DMS153 treated with DMSO at 0.1 percent for 48 hours (cell line): ENCODE measurements around the gene EFCAB11.

ENCODE experiments used
- DNase-seq: peaks from one replicate; lab custom pipeline; 2025; ENCODE audit not compliant: unreplicated experiment; lab: John Stamatoyannopoulos, UW

Gene EFCAB11

GRCh38 chr14:89954070-89955021, at the start of gene EFCAB11:
TSS of gene EFCAB11 (minus strand) at chr14:89954730. CDS start at chr14:89954660, 70 bp downstream.
- peak; percentile 99 for DNase-seq

- DNase-seq, result no peak
Observed at GRCh38 chr14:90003526-90004307, 49.2 kb upstream of the EFCAB11 start.

GRCh38 chr14:90000935-90001334, 46.4 kb upstream of the EFCAB11 start:
- DNase-seq, result no peak

GRCh38 chr14:89996963-89997362, 42.4 kb upstream of the EFCAB11 start:
- no peak for DNase-seq

GRCh38 chr14:89992273-89992672, 37.7 kb upstream of the EFCAB11 start:
- DNase-seq, result no peak

- no peak for DNase-seq
Observed at GRCh38 chr14:89990623-89991275, 36.2 kb upstream of the EFCAB11 start.

GRCh38 chr14:89990218-89990617, 35.7 kb upstream of the EFCAB11 start:
- DNase-seq, result no peak

GRCh38 chr14:89988787-89989186, 34.3 kb upstream of the EFCAB11 start:
- DNase-seq, result no peak

- DNase-seq, result no peak
Observed at GRCh38 chr14:89987161-89987475, 32.6 kb upstream of the EFCAB11 start.

GRCh38 chr14:89986462-89987160, 32.1 kb upstream of the EFCAB11 start:
- DNase-seq, result no peak

GRCh38 chr14:89983375-89983774, 28.8 kb upstream of the EFCAB11 start:
- DNase-seq, result no peak

- no peak for DNase-seq
Observed at GRCh38 chr14:89978656-89979055, 24.1 kb upstream of the EFCAB11 start.

- no peak for DNase-seq
Observed at GRCh38 chr14:89977668-89978067, 23.1 kb upstream of the EFCAB11 start.

- peak; percentile 14 for DNase-seq
Observed at GRCh38 chr14:89973234-89973823, 18.8 kb upstream of the EFCAB11 start.

- DNase-seq, result no peak
Observed at GRCh38 chr14:89965839-89966238, 11.3 kb upstream of the EFCAB11 start.

GRCh38 chr14:89963288-89963978, 8.9 kb upstream of the EFCAB11 start:
- DNase-seq, result no peak

- no peak for DNase-seq
Observed at GRCh38 chr14:89960914-89961313, 6.4 kb upstream of the EFCAB11 start.

- DNase-seq, result no peak
Observed at GRCh38 chr14:89959853-89960445, 5.4 kb upstream of the EFCAB11 start.

- no peak for DNase-seq
Observed at GRCh38 chr14:89958966-89959365, 4.4 kb upstream of the EFCAB11 start.

- no peak for DNase-seq
Observed at GRCh38 chr14:89957791-89958190, 3.3 kb upstream of the EFCAB11 start.
